Activated CD8-positive, alpha-beta memory T cell treated with anti-CD3 and anti-CD28 coated beads, Interleukin-2, amount 50 U/mL, for 1 hour (primary cell): Measurements from ENCODE around the gene ASB6.

ENCODE experiments used
- DNase-seq: peaks from one replicate; pipeline ENCODE4 v3.0.0-alpha.2; 2020; ENCODE audit errors: extremely low read depth

ASB6 gene, protein sequence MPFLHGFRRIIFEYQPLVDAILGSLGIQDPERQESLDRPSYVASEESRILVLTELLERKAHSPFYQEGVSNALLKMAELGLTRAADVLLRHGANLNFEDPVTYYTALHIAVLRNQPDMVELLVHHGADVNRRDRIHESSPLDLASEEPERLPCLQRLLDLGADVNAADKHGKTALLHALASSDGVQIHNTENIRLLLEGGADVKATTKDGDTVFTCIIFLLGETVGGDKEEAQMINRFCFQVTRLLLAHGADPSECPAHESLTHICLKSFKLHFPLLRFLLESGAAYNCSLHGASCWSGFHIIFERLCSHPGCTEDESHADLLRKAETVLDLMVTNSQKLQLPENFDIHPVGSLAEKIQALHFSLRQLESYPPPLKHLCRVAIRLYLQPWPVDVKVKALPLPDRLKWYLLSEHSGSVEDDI

DNA sequence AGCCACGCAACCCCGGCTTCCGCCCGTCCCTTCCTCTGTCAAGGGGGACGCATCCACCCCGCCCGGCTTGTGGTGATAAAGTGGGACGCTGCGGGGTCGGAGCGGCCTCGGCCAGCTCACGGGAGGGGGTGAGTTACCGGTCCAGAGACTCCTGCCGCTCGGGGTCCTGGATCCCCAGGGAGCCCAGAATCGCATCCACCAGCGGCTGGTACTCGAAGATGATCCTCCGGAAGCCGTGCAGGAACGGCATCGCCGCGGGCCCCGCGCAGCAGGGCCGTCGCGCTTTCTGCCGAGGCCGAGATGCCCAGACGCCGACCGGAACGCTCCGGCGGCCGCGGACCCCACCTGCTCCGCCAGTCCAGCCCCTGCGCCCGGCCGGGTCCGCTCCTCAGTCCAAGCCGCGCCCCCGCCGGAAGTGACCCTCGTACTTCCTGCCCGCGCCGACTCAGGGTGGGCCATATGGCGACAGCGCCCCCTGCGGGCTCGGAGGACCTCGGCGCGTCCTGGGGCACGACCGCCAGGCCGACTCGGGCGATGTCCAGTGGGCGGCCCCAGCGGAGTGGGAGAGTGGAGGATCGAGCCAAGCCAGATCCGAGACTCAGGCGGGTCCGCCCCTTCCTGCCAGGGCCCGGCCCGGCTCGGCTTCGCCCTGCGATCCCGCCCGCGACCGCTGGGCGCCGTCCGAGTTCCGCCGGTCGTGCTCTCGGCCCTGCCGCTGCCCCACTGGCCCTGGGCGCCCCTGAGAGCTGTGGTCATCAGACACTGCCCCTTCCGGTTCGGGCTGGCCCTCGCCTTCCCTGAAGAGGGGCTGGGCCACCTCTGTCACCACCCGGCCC is at the start of gene ASB6:
TSS of gene ASB6 (minus strand) at position 402 of the 836 bp plus-strand sequence. CDS start at position 250, 152 bp downstream.
- DNase-seq: peak; percentile 69

DNA sequence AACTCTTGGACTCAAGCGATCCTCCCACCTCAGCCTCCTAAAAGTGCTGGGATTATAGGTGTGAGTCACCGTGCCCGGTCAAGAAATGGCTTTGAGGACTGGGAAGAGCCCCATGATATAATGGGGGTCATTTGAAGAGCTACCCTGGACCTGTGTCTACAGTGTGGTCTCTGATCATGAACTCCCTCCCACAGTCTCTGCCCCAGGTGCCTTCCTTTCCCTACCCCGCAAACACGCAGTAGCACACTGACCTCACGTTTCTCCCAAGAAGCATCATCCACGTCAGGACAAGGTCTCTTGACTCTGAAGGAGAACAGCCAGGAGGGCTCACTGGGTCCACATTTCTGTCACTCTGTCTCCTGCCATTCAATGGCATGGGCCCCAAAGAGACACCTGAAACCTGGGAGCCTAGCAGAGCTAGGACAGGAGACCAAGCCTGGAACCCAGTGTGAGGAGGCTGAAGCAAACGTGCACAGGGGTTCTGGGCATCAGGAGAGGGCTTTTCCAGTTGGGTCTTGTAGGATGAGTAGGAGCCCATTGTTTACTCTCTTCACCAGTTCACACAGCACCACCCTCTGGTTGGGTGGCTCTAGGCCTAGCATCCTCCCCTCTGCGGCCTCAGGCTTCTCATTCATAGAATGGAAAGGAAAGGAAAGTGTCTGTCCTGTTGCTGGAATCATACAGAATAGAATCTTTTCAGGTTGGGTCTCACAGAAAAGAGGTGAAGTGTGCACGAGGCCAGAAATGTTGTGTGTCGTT is 46.5 kb upstream of the ASB6 start:
- no peak for DNase-seq

DNA sequence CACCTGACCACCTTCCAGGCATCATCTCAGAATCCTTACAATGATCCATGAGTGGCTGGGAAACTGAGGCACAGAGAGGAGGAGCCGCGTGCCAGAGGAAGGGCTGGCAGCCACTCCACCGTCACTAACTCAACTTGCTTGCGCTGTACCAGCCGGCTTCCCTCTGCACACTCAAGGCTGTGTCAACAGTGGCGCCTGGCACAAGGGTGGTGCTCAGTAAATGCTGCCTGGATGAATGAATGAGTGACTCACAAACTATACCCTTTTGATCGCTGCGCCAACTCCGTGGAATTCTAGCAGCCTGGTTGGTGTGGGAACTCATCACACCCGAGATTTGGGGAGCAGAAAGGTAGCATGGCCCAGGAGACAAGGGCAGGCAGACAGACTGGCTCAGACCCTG is 45.4 kb upstream of the ASB6 start:
- DNase-seq: no peak

DNA sequence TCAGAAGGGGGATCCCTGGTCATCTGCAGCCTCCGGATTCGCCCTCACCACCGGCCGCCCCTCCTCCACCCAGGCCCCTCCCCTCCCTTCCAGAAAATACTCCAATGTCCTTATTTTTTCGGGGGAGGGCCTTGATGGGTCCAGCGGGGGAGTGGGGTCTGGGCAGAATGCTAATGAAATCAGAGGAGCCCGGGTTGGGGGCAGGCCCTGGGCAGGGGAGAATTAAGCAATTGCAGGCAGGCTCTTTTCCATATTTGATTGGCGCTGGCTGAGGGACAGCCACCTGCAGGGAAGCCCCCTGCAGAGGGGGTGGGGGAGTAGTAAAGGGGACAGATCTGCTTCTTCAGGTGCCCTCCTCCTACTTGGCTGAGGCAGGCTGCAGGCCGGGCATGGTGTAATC is 44.8 kb upstream of the ASB6 start:
- DNase-seq: no peak

DNA sequence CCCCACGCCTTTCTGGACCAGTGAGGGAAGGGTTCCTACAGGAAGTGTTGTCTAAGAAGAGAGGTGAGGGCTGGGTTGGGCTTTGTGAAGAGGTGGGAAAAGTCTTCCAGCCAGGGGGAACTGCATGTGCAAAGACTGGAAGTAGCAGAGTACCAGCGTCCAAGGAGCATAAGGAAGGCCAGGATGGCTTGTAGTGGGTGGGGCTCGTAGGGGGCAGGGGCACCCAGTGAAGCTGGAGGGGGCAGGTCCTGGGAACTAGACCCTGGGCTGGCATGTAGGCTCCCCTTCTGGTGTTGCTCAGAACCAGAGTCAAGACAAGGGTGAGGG is 43.9 kb upstream of the ASB6 start:
- DNase-seq: no peak

DNA sequence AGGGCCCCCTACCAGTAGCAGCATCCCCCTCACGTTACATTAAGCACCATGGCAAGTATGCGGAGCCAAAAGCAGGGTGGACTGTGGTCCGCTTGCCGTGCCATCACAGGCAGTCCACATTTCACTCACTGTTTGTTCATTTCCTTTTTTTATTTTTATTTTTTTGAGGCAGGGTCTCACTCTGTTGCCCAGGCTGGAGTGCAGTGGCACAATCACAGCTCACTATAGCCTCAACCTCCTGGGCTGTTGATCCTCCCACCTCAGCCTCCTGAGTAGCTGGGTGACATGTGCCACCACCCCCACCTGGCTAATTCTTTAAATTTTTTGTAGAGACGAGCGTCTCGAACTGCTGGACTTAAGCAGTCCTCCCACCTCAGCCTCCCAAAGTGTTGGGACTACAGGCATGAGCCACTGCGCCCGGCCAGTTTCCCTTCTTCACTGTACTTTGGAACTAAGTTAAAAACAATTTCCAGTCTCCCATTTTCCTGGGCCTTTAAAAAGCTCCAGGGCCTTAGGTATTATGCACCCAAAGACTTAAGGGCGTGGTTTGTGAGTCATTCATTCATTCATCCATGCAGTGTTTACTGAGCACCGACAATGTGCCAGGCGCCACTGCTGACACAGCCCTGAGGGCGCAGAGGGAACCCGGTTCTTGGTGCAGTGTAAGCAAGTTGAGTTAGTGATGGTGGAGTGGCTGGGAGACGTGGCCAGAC is 43.4 kb upstream of the ASB6 start:
- DNase-seq: no peak

DNA sequence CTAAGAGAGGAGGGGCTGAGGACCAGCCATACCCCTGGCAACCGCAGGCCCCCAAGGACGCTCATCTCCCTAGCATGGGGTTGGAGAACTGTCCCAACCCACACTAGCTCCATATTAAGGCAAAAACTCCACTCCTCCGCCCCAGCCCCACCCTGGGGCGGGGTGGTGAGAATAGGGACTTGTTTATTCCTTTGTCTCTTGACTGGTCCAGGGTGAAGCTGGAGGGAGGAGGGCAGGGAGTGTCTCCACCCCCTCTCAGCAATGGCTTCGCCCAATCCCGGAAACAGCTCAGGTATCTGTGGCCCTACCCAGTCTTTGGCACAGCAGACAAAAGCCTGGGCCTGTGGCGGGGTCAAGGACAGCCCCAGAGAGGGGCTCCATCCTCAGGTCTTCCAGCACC is 40.4 kb upstream of the ASB6 start:
- DNase-seq: no peak

DNA sequence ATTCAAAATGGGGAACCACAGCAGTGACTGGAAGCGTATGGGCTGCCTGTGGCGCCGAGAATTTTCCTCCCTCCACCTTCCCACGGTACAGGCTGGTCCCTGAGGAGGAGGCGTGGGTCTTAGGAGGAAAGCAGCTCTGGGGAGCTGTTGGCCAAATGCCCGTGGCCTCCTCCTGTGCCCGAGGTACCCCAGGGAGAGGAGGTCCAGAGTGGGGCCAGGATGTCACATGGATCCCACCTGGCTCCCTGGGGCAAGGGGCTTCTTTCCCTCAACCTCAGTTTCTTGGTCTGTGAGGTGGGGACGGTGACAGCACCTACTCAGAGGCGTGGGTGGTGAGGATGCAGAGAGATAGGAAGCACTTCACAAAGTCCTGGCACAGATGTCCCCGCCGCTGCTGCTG is 40.0 kb upstream of the ASB6 start:
- no peak for DNase-seq

DNA sequence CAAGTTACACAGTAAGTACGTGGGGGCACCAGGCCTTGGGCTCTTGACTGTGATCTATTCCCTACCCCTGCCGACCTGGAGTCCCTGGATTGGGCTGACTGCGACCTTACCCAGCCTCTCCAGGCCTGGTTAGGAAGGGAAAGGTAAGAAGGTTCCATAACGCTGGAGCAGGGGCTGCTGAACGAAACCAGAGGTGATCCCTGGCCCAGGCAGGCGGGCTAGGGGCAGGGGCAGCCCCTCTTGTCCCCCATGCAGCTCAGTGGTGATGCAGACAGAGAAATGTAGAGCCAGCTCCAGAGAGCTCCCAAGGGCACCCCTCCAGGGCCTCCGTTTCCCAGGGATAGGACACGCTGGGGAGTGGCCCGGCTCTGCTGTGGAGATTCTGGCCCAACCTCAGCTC is 37.6 kb upstream of the ASB6 start:
- DNase-seq: no peak

DNA sequence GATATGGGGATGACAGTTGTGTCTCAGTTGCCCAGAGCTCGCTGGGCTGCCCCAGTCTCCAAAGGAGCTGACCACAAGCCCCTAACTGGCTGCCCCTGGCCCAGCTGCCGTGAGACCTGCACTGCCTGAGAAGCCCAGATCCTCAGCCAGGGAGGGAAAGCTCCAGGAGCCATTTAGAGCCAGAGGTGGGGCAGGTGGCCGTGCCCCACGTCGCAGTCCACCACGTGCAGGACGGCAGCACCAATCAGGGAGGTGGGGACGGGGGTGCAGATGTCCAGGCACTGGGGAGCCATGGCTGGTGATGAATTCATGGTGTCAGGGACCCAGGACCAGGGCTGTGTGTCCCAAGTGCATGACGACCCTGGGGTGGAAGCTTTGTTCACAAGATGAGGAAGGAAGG is 36.9 kb upstream of the ASB6 start:
- no peak for DNase-seq

DNA sequence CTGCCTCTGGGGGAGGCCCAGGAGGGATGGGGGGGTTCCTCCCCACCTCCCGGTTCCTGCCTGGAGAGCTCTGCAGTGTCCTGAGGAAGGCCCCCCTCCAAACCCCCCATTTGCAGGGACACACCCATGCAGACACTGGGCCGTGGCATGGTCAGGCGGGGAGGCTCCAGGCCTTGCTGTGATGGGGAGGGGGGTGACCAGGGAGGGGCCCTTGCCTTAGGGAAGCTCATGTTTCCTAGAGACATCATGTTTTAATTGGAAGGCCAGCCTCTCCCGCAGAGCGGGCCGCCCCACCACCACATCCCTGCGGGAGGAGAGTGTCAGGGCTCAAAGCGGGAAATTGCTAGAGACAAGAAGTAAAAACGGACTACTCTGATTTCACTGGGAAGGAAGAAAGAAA is 35.5 kb upstream of the ASB6 start:
- DNase-seq: no peak

DNA sequence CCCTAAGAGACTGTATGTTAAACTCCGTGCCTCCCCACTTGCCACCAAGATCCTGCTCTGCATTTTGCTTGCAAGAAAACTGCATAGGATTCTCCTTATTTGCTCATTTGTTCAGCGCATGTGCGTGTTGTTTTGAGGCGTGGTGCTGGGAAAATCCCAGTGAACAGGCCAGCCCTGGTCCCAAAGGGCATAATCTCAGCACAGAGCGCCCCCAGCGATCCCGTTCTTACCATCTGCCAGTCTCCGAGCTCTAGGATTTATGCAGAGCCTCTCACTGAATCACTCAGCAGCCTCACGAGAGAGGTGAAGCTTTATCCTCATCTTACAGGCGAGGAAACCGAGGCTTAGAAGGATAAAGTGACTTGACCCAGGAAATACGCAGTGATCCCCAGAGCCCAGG is 35.0 kb upstream of the ASB6 start:
- no peak for DNase-seq

DNA sequence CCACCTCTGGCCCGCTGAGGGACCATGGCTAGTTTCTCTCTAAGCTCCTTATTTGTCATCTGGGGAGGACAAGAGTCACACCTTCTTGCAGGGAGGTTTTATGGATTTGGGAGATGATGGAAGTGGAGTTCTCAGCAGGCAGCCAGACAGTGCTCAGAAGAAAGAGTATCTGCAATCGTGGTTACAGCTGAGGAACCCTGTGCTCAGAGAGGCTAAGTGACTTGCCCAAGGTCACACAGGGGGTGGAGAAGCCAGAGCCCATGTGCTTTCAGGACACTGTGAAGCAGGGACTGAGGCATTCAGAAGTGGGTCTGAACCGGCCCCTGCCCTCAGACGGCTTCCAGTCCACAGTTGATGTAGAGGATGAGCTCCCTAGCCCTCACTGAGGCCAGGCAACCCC is 34.3 kb upstream of the ASB6 start:
- DNase-seq: no peak

DNA sequence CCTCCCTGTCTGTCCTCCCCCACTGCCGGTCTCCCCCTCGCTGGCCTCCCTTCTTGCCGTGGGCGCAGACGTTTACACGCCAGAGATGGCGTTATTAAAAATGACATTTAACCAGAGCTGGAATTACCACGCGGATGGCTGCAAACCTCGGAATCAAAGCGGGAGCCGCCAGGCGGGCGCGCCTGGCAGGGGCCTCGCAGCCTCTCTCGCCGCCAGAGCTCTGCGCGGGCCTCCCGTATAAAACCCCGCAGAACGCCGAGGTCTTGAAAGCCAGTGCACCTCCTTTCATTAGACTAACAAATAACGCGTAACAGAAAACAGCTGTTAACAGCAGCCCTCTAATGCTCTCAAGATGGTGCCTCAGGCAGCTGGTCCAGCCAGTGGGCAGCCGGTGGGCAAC is 33.7 kb upstream of the ASB6 start:
- no peak for DNase-seq

DNA sequence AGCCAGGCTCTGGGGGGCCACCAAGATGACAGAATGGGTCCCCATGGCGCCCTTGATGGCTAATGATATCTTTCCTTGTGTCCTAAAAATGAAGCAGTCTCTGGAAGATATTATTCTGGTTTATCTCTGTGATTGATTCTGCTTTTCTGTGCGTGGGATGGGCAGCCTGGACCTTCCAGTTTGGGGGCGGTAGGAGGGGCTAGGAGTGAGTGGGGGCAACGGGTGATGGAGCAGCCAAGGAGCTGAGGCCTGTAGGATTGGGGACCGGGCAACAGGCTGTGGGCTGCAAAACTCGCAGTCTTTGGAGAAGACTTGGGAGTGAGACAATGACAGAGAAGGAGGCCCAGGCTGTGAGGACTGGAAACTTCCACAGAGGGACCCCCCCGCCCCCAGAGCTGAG is 32.3 kb upstream of the ASB6 start:
- no peak for DNase-seq

DNA sequence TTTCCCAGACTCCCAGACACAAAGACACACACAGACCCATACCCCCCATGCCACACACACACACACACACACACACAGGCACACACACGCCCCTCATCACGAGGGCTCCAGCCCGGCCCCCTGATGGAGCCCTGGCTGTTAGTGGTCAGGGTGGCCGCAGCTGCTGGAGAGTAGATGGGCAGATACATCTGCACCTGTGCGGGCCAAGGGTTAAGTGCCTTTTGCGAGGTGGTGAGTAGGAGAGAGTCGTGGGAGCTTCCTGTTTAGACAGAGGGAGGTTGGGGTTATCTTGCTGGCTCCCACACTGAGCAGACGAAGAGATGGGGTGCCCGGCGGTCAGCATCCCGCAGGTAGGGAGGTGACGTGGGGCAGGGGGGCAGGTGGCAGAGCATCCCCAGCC is 31.7 kb upstream of the ASB6 start:
- DNase-seq: no peak

DNA sequence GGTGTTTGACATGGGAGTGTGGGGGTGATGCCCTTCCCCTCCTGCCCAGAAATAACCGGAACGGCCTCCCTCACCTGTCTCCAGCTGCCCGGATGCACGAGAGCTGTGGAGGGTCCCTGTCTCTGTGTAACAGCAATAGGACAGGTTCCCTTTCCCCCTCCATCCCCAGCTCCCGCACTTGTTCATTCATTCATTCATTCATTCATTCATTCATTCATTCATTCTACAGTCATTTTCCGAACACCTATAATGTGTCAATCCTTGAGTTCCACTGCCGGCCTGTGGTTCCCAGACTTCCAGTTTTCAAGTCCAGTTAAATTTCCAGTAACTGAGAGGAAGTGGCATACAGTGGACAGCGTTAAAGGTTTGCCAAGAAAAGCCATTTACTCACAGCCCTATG is 30.8 kb upstream of the ASB6 start:
- no peak for DNase-seq

DNA sequence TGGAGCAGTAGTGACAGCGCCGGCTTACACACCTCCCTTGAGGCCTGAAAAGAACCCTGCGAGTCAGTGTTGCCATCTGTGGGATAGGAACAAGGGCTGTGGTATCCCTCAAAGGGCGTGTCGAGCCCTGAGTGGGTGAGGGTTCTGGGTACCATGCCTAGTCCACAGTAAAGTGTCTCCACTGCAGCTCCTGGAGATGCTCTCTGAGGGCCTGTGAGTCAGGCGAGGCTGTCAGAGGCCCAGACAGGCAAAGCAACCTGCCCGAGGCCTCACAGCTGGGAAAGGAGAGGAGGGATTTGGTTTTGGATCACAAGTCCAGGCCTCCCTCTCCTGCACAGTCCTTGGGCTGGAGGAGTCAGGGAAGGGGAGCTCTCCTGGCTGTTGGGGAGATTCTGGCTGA is 29.6 kb upstream of the ASB6 start:
- no peak for DNase-seq

DNA sequence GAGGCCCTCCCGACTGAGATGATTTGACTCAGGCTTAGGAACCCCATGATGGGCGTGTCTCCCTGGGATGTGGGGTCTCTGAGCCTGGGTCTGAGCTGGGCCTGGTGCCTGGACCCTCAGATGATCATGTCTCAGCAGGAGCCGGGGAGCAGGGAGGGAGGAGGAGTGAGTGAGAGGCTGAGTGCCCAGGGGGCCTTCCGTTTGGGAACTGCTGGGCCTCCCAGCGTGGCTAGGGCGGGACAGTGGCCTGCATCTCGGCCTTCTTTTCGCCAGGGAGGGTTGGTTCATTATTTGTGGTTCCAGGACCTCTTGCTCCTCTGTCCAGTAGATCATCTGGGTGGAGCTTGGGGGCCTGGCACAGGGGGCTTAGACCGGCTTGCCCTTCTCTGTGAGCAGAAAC is 29.1 kb upstream of the ASB6 start:
- DNase-seq: no peak

DNA sequence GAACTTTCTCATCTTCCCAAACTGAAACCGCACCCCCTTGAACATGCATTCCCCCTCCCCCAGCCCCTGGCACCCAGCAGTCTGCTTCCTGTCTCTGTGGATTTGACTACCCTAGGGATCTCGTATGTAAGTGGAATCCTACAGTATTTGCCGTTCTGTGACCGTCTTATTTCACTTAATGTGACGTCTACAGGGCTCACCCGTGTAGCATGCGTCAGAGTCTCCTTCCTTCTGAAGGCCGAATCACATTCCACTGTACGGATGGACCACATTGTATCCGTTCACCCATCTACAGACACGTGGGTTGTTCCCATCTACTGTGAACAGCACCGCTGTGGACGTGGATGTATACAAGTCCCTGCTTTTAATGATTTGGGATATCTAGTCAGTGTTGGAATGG is 28.0 kb upstream of the ASB6 start:
- no peak for DNase-seq

DNA sequence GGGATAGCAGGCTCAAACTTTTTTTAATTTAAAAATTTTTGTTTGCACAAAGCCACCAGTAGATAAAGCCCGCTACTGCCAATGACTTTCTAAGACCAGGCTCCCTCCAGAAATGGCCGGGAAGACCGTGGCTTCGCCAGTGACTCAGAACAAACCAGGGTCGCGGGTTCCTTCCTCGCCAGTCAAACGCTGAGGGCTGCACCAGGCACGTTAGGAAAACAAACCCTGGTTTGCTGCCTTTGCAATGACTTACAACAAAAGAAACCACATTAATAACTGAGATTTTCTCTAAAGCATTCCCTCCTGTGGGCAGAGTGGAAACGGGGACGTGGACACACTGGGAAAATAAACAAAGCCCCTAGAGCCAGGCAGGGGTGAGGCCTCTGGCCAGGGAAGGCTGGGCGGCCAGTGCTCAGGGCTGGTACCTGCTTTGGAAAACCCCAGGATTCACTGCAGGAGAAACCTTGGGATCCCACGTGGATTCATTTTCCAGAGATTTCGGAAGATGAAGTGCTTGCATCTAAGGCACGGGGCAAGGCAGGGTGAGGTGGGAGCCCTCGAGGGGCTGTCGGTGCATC is 27.3 kb upstream of the ASB6 start:
- no peak for DNase-seq

DNA sequence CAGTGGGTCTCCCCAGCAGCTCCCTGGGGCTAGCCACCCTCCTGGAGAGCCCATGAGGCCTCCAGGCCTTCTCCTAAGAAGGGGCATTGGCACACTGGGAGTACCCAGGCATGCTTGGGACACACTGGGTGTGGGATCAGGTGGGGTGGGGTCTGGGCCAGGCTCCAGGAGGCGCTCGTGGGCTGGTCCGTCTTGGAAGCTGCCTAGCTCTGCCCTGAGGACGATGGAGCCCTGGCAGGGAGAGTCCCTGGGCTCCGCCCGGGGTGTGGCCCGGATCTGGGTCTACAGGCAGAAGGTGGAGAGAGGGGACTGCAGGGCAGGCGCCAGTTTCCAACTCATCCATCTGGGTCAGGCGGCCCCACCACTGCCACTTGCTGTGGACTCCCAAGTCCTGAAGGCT is 25.9 kb upstream of the ASB6 start:
- DNase-seq: no peak
